Upper lobe of left lung (tissue), 4 donors: Measurements from ENCODE around the gene PSMB2.

Experiments used
- EP300 ChIP-seq, 4 donors: sonication (generic); formaldehyde crosslinking; IDR thresholded peaks; one replicate each; pipeline ENCODE4 v1.5.1; 2017; ENCODE audit warnings: antibody characterized with exemption in 4 of 4, control low read depth in 2 of 4
- POLR2A ChIP-seq, 4 donors: fragments of 450-650 bp; IDR thresholded peaks; one replicate each; pipeline ENCODE4 v1.5.1; 2016 to 2017; ENCODE audit warnings: antibody characterized with exemption in 4 of 4, mild to moderate bottlenecking in 2 of 4
- POLR2AphosphoS5 ChIP-seq, 2 donors: sonication (generic); formaldehyde crosslinking; IDR thresholded peaks; one replicate each; pipeline ENCODE4 v1.5.1; 2017; ENCODE audit warnings: antibody characterized with exemption in 2 of 2
- TF ChIP-seq, protein P1 (sequence below), 6 experiments: fragments of 450-650 bp in 4 of 6; fragments of 200-600 bp in 2 of 6; sonication (generic) in 2 of 6; IDR thresholded peaks; one replicate each; pipeline ENCODE4 v1.5.1; 2016 to 2019; ENCODE audit warnings: antibody characterized with exemption in 6 of 6

GRCh38 chr1:35572296-35572695, 69.0 kb downstream of the PSMB2 start:
- TF ChIP-seq EP300 (IDR thresholded peaks at IDR 0.05): no peak
- TF ChIP-seq, protein P1, sequence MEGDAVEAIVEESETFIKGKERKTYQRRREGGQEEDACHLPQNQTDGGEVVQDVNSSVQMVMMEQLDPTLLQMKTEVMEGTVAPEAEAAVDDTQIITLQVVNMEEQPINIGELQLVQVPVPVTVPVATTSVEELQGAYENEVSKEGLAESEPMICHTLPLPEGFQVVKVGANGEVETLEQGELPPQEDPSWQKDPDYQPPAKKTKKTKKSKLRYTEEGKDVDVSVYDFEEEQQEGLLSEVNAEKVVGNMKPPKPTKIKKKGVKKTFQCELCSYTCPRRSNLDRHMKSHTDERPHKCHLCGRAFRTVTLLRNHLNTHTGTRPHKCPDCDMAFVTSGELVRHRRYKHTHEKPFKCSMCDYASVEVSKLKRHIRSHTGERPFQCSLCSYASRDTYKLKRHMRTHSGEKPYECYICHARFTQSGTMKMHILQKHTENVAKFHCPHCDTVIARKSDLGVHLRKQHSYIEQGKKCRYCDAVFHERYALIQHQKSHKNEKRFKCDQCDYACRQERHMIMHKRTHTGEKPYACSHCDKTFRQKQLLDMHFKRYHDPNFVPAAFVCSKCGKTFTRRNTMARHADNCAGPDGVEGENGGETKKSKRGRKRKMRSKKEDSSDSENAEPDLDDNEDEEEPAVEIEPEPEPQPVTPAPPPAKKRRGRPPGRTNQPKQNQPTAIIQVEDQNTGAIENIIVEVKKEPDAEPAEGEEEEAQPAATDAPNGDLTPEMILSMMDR (IDR thresholded peaks at IDR 0.05): no peak
- no peak for TF ChIP-seq POLR2AphosphoS5 (IDR thresholded peaks at IDR 0.05)
- no peak for TF ChIP-seq POLR2A (IDR thresholded peaks at IDR 0.05)
